H1 (cell line): ENCODE data around the gene OVCA2. TPM values are rescaled to one million over a fixed set of nuclear protein-coding genes. Genes with fewer than 3 reads are reported as not detected.

Experiments
- CHD7 ChIP-seq: fragments of 300-600 bp; sonication (generic); IDR thresholded peaks from 2 replicates; pipeline ENCODE4 v1.7.1; 2012; ENCODE audit warnings: low read length, moderate library complexity, mild to moderate bottlenecking, inconsistent platforms; ENCODE audit not compliant: insufficient replicate concordance
- CREB1 ChIP-seq: IDR thresholded peaks from 2 replicates; pipeline ENCODE4 v1.6.1; 2012; ENCODE audit warnings: inconsistent platforms
- CTCF ChIP-seq, 3 experiments: IDR thresholded peaks; 1 replicate in 2 of 3; 2 replicates in 1 of 3; pipeline versions ENCODE4 v1.5.1 to v1.6.1; 2011; ENCODE audit warnings: low read length in 3 of 3, mild to moderate bottlenecking in 3 of 3, inconsistent platforms in 2 of 3, low read depth in 1 of 3, moderate library complexity in 1 of 3; ENCODE audit not compliant: insufficient read depth in 1 of 3; ENCODE audit errors: control extremely low read depth in 1 of 3
- HDAC6 ChIP-seq: IDR thresholded peaks from one replicate; pipeline ENCODE4 v1.7.1; 2012; ENCODE audit warnings: low read depth, mild to moderate bottlenecking, inconsistent platforms, low read length, moderate library complexity
- JUND ChIP-seq: IDR thresholded peaks from 2 replicates; pipeline ENCODE4 v1.6.1; 2011; ENCODE audit warnings: mild to moderate bottlenecking, improper control_type of control experiment, low read length
- MAX ChIP-seq: IDR thresholded peaks from 2 replicates; pipeline ENCODE4 v1.6.1; 2012; ENCODE audit warnings: inconsistent platforms
- RAD21 ChIP-seq, 2 experiments: IDR thresholded peaks in 1 of 2; conservative IDR thresholded peaks in 1 of 2; 2 replicates each; pipeline ENCODE4 v1.6.1; 2011; ENCODE audit warnings: low read depth in 2 of 2, low read length in 2 of 2, improper control_type of control experiment in 1 of 2, inconsistent platforms in 1 of 2, mild to moderate bottlenecking in 1 of 2, moderate library complexity in 1 of 2
- TAF7 ChIP-seq: optimal IDR thresholded peaks from 2 replicates; pipeline ENCODE3; 2011; ENCODE audit warnings: low read depth, mild to moderate bottlenecking, inconsistent platforms, low read length, moderate library complexity, borderline replicate concordance
- polyA plus RNA-seq, 7 experiments: library from polyadenylated mRNA; depleted of rRNA in 3 of 7; stranded (reverse) in 5 of 7; unstranded in 2 of 7; fragments of >200 nt in 5 of 7; fragments of 200-250 nt in 2 of 7; gene quantifications; 1 replicate in 5 of 7; 2 replicates in 1 of 7; 4 replicates in 1 of 7; pipeline versions ENCODE4 v1.2.1 to v1.2.3, GENCODE V29; 2011 to 2013; ENCODE audit warnings: missing spikeins in 2 of 7, mixed read lengths in 2 of 7
- total RNA-seq: library from RNA; stranded (reverse); fragmentation: NEBNext Ultra II Directional; extraction: Animal tissue kit (Norgen Biotek cat#: 25700); gene quantifications from 2 replicates; pipeline ENCODE4 v1.2.1, GENCODE V29; 2021

The OVCA2 gene
- total and polyA plus RNA-seq, 2 of the 8 experiments (the other 6 are each of a cell fraction or from before 2014, with no cell fraction given), result 15.3 to 37.0 TPM

GRCh38 chr17:2002767-2003329 lies 39.0 kb upstream of the OVCA2 start (continued):
- TF ChIP-seq CHD7, result no peak
- TF ChIP-seq CTCF (IDR thresholded peaks at IDR 0.05; ENCODE audit: control extremely low read depth in 1 of 3, insufficient read depth in 1 of 3, low read depth in 1 of 3, low read length in 3 of 3), result no peak
- TF ChIP-seq CREB1, result no peak
- TF ChIP-seq MAX, result no peak
- TF ChIP-seq RAD21 (IDR thresholded peaks at IDR 0.05 in 1 of 2, conservative IDR thresholded peaks at IDR 0.05 in 1 of 2; ENCODE audit: low read depth in 2 of 2, low read length in 2 of 2), result no peak
- TF ChIP-seq JUND, result no peak
- no peak for TF ChIP-seq HDAC6
- TF ChIP-seq TAF7, result no peak
